Embryonic facial prominence (tissue), 1 donor: ENCODE data around the gene PERP.
"Not testable (repeated sequence)": the region's sequence is repeated elsewhere in the genome, so short reads cannot be mapped to it uniquely, and the experiment has no call there.

Experiments
- DNase-seq: peaks from one replicate; pipeline ENCODE4 v3.0.0-alpha.2; 2016; ENCODE audit errors: extremely low spot score

Gene PERP

DNA sequence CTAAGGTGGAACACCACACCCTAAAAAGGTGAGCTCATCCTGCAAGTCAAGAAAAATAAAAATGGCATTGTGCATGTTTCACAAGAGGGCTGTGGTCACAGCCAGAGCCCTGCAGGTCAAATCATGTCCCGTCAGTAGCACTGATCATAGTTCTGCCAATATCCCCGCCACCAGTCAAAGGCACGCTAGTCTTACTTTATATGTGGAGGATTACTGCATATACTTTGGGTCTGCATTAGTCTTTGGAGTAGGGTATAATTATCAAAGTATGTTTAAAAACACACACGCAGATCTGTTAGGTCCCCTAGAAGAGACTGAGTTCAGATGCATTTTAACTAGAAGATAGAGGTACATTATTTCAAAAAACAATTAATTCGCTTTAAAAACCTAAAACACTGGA, 1.8 kb downstream of the PERP start:
- DNase-seq = no peak

DNA sequence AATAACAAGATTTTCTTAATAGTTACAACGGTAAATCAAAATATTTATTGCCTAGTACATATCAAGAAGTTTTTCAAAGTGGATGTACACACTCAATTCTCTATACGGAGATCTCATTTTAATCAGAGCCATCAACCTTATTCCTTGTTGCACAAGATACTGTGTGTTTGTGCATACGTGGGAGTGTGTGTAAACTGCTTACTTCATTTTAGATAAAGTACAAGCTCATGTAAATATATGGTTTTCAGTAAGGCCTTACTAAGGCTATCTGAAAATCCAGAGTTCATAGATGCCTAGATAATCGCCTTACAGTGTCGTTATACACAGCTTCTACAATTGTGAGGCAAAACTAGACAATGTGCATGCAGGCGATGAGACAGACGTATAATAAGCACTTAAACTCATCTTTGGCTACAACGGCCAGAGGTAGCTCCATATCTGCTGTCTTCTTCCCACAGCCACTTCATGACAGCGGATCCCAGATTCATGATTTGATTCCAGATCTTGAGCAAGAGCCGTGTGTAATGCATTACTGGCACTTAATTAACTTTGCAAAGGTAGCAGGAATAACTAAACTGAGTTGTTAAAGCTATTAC, 2.5 kb downstream of the PERP start:
- DNase-seq = no peak

- no peak for DNase-seq
These were observed 3.3 kb downstream of the PERP start for GRCh38 chr6:138103871-138104270.

- DNase-seq = no peak
These were observed 5.1 kb downstream of the PERP start for GRCh38 chr6:138101946-138102731.

DNA sequence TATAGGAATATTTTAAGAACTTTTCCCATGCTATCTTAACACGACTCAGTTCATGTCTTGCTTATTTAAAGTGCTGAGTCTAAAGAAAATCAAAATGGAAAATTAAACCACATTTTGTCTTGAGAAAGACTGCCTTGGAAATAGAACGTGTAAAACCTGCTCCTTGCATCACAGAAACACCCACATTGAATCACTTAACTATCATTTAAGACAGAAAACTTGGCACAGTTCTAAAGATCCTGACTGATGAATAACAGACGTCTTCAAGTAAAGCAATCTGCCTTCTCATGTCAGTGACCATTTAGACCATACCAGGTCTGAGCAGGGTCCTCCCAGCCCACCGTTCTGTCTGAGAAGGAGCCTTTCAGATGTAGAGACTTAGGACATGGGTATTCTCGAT, 7.4 kb downstream of the PERP start:
- peak; percentile 64 for DNase-seq

DNA sequence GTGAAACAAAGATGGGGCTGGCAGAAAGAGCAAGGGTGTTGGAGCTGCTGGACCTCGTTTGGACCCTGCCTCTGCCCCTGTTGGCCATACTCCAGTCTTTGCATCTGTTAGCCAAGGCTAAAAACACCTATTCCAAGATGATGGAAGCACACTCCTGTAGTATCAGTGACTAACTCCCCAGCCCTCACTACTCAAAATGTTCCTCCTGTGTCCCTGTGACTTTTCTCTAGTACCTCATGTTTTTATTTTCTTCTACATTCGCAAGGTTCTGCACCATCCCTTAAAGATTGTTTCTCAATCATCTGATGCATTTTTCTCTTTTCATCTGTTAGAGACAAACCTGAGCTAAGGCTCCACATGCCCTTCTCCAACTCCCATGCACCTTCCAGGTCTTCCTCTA, 8.9 kb downstream of the PERP start:
- DNase-seq = no peak

DNA sequence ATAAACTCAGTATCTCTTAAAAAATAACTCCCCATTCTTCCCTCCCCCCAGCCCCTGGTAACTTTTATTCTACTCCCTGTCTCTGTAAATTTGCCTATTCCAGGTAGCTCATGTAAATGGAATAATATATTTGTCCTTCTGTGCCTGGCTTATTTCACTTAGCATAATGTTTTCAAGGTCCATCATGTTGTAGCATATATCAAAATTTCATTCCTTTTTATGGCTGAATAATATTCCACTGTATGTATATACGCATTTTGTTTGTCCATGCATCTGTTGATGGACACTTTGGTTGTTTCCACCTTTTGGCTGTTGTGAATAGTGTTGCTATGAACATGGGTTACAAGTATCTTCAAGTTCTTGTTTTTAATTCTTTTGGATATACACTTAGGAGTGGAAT, 13.0 kb downstream of the PERP start:
- no peak for DNase-seq

DNA sequence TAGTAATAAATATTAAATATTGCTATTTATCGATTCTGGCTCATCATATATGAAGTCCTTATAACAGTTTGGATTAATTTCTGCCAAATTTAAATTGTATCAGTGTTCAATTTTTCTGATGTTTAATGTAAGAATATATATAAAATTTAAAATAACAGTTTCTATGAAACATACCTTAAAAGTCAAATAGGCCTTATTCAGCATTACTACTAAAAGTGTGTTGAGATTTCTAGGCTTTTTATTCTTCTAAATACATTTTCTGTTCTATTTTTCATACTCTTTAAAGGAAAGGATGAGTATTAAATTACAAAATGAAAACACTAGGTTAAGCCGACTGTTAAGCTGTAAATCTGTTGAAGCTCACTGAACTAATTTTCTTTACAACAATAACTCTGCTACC, 13.6 kb downstream of the PERP start:
- DNase-seq = no peak

DNA sequence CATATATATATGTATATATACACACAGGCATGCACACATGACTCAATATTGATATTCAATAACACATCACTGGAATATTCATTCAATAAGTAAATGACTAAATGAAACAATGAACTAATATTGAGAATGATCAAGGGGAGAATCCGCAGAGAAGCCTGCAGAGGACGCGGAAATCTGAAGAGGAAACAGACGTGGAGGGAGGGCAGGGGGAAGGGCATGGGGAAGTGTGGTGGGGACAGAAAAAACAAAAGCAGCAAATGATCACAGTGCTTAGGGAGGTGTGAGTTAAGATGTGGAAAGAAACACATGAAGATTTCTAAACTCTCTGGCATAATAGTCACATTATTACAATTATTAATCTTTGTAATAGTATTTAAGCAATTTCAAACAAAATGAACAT, 14.5 kb downstream of the PERP start:
- no peak for DNase-seq

DNA sequence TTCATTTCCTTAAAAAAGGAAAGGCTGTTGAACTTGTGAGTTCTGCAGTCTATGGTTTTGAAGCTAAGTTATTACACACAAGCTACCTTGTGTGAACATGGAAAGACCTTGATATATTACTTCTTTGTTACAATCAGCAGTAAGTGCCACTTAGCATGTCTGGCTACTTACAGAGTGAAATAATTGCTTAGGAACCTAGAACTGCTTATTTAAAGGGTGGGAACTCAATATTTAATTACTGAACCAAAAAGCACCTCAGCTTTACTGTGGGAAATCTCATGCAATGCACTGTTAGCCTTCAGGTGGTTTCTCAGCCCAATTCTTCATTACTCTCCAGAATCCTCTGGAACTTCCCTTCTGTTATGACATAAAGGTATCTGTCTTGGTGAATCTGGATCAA, 17.9 kb downstream of the PERP start:
- DNase-seq = no peak

DNA sequence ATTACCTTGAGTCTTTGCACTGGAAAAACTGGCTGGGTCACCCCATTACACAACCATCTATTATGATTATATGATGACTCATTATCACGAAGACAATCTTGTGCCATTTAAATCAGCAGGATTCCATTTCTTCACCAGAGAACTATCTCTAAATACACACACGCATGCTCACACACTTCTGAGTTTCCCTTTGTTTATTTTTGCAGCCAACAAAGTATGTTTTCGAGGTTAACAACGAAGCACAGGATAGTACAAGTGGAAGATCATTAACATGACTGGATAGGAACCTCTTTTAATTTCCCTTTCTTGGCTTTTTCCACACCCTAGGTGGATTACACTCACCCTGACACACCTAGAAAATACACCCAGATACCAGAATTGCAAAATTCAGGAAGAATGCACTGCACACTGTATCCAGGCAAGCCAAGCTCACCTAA, 18.9 kb downstream of the PERP start:
- no peak for DNase-seq

DNA sequence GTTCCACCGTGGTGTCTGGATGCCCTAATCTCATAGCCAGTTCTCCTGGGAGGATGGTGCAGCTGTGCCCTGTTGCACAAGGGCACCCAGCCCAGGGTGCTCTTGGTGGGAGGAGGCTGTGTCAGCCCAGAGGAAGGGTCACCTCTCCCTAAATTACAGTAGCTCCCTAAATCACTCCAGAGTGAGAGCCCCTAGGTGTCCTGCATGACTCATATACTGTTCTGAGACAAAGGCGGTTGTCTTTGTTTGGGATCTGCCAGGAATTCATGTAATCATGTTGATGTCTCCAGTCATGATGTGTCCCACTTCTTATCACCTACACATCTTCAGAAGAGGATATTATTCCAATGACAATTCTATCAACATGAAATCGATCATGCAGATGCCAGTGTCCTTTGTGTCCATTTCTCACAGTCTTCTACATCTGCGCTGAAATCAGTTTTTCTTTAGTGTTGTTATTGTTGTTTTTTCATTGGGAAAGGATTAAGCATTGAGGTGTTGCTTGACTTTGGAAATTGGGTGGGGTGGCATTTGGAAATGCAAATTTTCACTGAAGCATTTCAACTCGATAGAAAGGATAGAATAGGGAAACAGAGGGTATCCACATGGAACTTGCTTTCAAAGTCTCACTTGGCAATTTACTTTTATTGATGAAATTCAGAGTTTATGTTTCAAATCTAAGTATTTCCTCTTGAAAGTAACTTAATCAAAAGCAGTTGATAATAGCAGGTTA, 19.5 kb downstream of the PERP start:
- DNase-seq = no peak

- no peak for DNase-seq
These were observed 20.5 kb downstream of the PERP start for GRCh38 chr6:138086573-138087196.

- no peak for DNase-seq
These were observed 21.4 kb downstream of the PERP start for GRCh38 chr6:138085839-138086222.

GRCh38 chr6:138084904-138085838, 22.0 kb downstream of the PERP start:
- DNase-seq = no peak

GRCh38 chr6:138082232-138082631, 25.0 kb downstream of the PERP start:
- DNase-seq = no peak

DNA sequence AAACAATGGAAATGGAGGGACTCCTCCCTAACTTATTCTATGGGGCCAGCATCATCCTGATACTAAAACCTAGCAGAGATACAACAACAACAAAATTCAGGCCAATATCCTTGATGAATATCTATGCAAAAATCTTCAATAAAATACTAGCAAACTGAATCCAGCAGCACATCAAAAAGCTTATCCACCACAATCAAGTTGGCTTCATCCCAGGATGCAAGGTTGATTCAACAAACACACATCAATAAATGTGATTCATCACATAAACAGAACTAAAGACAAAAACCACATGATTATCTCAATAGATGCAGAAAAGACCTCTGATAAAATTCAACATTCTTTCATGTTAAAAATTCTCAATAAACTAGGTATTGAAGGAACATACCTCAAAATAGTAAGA, 27.7 kb downstream of the PERP start:
- DNase-seq = not testable (repeated sequence)

DNA sequence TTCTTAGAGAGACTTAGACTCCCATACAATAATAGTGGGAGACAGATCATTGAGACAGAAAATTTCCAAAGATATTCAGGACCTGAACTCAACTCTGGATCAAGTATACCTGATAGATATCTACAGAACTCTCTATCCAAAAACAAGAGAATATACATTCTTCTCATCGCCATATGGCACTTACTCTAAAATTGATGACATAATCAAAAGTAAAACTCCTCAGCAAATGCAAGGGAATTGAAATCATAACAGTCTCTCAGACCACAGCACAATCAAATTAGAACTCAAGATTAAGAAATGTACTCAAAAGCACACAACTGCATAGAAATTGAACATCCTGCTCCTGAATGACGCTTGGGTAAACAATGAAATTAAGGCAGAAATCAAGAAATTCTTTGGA, 28.7 kb downstream of the PERP start:
- DNase-seq = no peak

DNA sequence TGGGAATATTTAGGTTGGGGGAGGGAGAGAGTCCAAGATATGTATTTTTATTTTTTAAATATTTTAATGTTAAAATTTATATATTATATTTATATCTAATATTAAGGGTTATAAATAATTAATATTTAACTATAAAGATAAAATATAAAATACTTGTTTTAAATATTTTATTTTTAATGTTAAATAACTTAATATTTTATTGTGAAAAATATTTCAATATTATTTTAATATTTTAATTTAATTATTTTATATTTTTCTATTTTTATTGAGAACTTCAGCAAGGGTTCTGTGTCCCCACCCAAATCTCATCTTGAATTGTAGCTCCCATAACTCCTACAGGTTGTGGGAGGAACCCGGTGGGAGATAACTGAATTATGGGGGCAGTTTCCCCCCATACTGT, 34.0 kb downstream of the PERP start:
- no peak for DNase-seq

GRCh38 chr6:138063726-138064125, 43.5 kb downstream of the PERP start:
- DNase-seq = no peak

DNA sequence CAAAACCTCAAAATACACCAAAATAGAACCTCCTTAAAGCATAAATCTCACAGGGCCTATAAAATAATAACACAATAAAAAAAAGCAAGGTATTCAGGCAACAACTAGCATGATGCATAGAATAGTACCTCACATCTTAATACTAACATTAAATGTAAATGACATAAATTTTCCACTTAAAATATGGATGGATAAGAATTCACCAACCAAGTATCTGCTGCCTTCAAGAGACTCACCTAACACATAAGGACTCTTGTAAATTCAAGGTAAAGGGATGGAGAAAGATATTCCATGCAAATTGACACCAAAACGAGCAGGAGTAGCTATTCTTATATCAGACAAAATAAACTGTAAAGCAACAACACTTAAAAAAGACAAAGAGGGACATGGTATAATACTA, 52.2 kb downstream of the PERP start:
- no peak for DNase-seq
